Hepatocyte (in vitro differentiated cells): ENCODE results near the gene TAF8.

Experiments
- EZH2 ChIP-seq: fragments of 200-600 bp; sonication (generic); IDR thresholded peaks from 2 replicates; pipeline ENCODE4 v1.6.1; 2016; ENCODE audit warnings: antibody characterized with exemption, mild to moderate bottlenecking, borderline replicate concordance
- TF ChIP-seq, protein P1 (sequence below): fragments of 200-600 bp; sonication (generic); IDR thresholded peaks from 2 replicates; pipeline ENCODE4 v1.5.1; 2016; ENCODE audit warnings: antibody characterized with exemption, mild to moderate bottlenecking; ENCODE audit not compliant: poor library complexity

DNA sequence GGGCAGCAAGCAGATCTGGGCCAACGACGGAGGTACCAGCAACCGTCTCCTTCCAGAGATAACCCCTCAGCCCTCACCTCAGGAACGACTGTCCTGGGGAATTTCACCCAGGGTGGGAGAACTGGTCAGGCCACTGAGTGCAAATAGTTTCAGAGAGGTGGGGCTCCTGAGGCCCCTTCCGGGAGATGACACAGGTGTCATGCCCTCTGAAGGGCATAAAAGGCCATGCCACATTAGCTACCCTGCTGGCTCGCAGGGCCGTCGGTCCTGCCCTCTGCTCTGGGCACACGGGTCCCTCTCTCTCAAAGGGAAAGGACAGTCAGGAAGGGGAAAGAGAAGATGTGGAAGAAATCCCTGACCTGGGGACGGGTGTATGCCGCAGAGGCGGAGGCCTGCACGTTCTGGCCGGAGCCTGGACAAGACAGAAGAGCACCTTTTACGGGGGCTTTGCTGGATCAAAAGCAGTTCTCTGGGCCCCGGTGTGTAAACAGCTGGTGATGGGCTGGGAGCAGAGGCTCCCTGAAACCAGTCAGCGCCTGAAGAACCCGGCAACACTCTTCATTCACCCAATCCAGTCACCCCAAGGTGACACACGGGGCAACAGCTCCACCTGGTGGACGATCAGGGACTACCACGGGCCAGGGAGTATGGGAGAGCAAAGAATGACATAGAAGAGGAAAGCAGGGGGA lies 6.4 kb upstream of the TAF8 start:
- TF ChIP-seq, protein P1, sequence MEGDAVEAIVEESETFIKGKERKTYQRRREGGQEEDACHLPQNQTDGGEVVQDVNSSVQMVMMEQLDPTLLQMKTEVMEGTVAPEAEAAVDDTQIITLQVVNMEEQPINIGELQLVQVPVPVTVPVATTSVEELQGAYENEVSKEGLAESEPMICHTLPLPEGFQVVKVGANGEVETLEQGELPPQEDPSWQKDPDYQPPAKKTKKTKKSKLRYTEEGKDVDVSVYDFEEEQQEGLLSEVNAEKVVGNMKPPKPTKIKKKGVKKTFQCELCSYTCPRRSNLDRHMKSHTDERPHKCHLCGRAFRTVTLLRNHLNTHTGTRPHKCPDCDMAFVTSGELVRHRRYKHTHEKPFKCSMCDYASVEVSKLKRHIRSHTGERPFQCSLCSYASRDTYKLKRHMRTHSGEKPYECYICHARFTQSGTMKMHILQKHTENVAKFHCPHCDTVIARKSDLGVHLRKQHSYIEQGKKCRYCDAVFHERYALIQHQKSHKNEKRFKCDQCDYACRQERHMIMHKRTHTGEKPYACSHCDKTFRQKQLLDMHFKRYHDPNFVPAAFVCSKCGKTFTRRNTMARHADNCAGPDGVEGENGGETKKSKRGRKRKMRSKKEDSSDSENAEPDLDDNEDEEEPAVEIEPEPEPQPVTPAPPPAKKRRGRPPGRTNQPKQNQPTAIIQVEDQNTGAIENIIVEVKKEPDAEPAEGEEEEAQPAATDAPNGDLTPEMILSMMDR: peak; percentile 98
- no peak for TF ChIP-seq EZH2
